Measurements from ENCODE around the gene NBAS.

Gene NBAS

GRCh38 chr2:15191789-15192188 lies 369.3 kb downstream of the NBAS start:
- DNase-seq: no peak

GRCh38 chr2:15189216-15189615 lies 371.9 kb downstream of the NBAS start:
- DNase-seq: no peak

- no peak for DNase-seq
These were observed 373.4 kb downstream of the NBAS start for GRCh38 chr2:15187702-15188101.

- no peak for DNase-seq
These were observed 375.0 kb downstream of the NBAS start for GRCh38 chr2:15186118-15186517.

- no peak for DNase-seq
These were observed 376.6 kb downstream of the NBAS start for GRCh38 chr2:15184491-15184890.

DNA sequence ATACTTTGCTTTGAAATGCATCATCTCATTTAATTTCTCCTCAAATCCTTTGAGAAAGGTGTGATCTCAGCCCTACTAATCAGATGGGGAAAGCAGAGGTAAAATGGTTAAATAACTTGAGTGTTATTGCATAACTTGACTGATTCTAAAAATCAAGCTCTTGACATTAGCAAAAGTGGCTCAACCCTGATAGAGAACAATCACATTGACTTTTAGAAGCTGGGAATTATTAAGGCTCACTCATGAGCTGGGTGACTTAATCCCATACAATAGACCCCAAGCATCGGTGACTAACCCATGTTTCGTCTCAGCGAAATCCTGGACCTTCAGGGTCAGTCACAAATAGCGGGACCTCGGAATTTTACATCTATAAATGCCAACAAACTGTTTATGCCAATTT lies 378.9 kb downstream of the NBAS start:
- no peak for DNase-seq

DNA sequence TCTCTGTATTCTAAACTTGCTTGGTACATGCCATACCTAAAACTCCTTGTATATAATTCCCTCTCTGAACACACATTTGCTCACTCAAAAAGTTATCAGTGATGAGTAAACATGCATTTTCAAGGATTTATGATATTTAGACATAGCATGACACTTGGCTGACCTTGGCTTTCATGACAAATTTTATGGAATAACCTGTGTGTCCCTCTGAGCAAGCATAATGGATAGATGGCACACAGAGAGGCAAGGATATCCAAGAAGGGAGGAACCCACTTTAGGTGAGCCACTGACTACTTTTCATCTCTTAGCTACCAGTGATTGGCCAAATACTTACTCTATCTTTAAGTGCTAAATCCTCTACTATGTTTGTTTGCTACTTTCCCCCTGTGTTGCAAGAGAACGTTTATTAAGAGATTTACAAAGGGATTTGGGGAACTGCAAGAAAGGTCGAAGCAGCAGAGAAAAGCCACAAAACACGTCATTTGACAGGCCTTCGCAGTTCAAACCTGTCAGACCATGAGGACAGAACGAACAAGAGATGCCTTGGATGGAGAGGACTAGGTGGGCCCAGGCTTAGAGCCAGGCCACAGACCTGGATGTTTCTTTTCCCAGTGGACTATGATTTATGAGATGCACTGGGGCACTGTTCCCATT lies 379.9 kb downstream of the NBAS start:
- DNase-seq: no peak

DNA sequence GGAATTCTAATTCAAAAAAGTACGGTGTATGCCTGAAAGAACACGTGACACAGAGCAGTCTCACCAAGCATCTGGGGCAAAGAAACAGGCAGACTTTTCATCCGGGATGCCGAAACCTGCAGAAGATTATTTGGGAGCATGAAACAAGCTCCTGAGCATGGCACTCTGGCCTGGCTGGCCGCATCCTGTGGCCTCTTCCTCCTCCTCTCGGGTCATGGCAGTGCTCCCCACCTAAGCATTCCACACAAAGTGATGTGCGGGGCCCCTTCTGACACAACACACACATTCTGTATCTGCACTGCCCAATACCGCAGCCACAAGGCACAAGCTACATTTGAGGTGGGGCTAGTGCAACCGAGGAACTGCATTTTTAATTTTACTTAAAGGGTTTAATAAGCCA lies 380.8 kb downstream of the NBAS start:
- no peak for DNase-seq

GRCh38 chr2:15178946-15179345 lies 382.2 kb downstream of the NBAS start:
- no peak for DNase-seq

DNA sequence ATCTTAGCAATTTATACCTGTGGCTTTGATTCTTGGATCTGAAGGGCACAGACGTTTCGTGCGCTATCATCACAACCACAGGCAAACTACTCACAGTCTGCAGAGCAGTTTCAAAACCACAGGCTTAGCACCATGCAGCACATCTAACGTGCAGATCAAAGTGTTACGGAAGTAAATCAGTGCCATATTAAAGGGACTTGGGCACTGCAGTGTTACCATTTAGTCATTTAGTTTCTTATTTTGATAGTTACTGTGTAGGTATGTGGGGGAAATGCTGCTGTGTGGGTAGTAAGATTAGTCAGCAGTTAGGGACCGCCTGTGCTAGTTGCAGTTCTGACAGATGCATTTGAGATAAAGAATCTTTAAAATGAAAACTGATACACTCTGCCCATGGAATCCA lies 384.0 kb downstream of the NBAS start:
- no peak for DNase-seq

DNA sequence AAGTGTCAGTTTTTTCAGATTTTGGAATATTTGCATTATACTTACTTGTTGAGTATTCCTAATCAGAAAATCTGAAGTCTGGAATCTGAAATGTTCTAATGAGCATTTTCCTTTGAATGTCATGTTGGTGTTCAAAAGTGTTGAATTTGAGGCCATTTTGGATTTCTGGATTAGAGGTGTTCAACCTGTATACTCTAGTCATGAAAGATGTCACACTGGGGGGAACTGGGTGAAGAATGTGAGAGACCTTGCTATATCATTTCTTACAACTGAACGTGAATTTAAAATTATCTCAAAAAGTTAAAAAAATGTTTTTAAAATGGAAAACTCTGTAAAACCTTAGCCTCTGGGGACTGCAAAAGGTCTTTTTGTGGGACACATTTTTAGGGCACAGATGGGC lies 384.5 kb downstream of the NBAS start:
- no peak for DNase-seq

DNA sequence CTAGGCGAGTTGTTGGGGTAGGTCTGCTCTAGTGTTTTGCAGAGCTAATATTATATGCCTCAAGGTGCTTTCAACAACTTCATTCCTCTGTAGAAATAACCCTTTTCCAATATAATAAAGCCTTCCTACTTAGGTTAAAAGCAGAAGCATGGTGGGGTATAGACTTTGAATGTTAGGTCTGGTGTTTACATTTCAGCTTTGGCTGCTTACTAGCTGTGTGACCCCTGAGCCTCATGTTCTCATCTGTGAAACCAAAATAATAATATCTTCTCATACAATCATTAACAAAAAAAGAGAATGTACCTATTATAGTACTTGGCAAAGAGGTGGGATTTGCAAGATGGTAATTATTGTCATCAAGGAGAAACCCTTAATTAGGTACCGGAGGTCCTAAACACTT lies 386.6 kb downstream of the NBAS start:
- no peak for DNase-seq

DNA sequence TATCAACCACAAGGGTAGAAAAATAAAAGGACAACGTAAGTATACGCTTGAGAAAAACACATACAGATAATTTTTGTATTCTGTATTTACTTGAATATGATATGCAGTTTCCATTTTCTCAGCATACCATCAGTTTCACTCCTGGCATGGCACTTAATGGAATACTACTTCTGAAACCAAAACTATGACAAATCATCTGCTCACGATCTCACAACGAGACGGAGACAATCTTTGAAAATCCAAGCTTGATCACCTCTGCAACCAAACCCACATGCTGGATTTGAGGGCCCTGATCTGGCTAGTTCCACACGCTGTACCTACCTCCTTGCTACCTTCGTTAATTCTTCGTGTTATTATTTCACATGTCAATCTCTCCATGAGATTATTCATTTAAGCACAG lies 387.6 kb downstream of the NBAS start:
- no peak for DNase-seq

DNA sequence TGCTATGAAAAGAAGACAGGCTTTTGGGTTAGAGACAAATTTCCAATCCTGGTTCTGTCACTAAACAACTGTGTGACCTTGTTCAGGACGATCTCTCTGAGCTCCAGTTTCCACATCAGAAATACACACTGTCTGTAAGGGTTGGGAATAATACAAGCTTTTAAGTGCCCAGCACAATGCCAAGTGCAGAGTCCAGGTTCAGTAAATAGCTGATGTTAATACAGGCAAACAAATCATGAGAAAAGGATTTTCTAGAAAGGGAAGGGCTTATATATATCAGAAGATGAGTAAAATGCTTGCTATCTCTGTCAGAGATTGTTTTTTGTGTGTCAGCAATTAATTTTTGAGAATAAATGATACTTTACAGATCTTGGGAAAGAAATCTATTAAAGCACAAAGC lies 388.3 kb downstream of the NBAS start:
- no peak for DNase-seq

GRCh38 chr2:15170070-15170775 lies 390.9 kb downstream of the NBAS start:
- no peak for DNase-seq

GRCh38 chr2:15169326-15170069 lies 391.6 kb downstream of the NBAS start:
- no peak for DNase-seq

DNA sequence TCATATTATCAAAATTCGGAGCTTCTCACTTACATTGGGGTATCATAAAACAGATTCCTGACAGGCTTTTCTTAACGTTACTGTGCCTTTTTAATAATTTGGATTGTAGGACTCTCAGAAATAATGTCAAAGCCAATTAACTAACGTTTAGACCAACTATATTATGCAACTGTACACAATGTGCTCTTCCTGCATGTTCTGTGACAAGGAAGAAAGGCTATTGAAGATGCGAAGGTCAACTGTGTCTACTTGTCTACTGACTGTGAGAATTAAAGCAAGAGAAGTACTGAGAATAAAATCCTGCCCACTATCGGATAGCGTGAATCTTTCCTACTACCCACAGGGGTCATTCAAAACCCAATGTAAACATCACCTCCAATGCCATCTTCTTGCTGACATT lies 393.0 kb downstream of the NBAS start:
- DNase-seq: no peak

DNA sequence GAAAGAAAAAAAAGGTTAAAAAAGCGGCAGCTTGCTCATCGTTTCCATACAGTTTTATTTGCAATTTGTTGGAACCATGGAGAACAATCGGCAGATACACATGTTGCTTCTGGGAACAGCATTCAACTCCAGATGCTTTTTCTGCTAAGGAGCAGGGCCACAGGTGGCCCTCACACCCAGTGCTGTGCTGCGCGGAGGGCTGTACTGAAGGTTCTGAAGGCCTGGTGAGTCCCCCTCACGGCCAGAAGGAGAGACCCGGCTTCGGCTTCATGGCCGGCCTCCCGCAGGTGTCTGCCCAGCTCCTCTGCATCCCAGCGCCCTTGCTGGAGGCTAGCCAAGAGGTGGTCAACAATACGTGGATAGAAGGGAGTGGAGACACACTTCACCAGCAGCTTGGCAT lies 394.3 kb downstream of the NBAS start:
- no peak for DNase-seq

DNA sequence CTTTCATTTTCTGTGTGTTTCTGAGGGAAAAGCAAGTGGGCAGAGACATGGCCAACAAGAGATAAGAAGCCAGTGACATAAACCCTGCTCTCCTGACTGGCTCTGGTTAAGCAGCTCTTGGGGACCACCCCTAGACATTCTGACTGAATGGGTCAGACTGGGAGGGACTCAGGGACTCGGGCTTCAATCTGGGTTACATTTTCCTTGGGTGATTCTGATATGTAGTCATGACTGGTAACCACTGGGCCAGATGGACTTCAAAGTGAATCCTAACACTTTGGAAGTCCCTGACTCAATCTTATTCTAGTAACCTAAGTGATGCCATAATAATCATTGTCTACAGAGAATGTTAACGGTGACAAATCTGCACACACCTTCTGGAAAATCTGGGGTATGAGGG lies 397.8 kb downstream of the NBAS start:
- no peak for DNase-seq

GRCh38 chr2:15162620-15163019 lies 398.5 kb downstream of the NBAS start:
- no peak for DNase-seq

GRCh38 chr2:15160201-15160991 lies 400.7 kb downstream of the NBAS start:
- DNase-seq: no peak

DNA sequence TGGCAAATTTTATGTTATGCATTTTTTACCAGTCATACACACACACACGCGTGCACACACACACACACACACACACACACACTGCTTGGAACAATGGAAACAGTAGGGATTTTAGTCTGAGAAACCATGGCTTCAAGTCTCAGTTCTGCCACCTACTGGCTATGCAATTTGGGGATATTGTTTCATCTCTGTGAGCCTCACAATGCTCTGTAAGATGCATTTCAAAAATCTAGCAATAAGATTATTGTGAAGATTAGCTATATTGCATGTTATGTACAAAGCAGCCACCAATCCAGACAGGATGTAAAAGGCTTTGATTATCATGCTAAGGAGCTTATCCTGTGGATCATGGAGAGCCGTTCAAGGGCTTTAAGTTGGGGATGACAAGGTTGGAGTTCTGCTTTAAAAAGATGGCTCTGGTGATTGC lies 401.4 kb downstream of the NBAS start:
- DNase-seq: peak; percentile 59 to 61

DNA sequence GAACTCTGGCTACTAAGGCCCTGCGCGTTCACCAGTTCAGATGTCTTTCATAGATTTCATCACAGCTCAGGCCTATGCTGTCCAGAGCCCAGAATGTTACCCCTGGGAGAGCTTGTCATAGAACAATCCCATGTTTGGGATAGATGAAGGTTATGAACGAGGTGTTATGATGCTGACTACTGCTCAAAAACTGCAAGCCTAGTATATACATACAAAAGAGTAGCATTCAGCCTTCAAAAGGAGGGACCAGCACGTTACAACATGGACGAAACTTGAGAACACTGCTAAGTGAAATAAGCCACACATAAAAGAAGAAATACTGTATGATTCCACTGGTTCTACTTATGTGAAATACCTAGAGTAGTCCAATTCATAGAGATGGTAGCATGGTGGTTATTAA lies 401.9 kb downstream of the NBAS start:
- no peak for DNase-seq

Measured in Kasumi-1 (cell line).